SU-DHL-6 (cell line): Measurements from ENCODE around the gene STARD8.

Source experiments
- H2AFZ ChIP-seq: fragments of 200-600 bp; sonication (generic); 2 replicates; pipeline ENCODE4 v1.6.1; 2014; ENCODE audit warnings: low read depth, mild to moderate bottlenecking, moderate library complexity, mixed read lengths, antibody characterized with exemption, low read length; ENCODE audit not compliant: severe bottlenecking
- H3F3A ChIP-seq: fragments of 200-600 bp; shearing (Covaris generic); 2 replicates; pipeline ENCODE4 v1.6.0; 2016; ENCODE audit warnings: antibody characterized with exemption, mild to moderate bottlenecking; ENCODE audit not compliant: insufficient read depth
- H3K27ac ChIP-seq: fragments of 200-600 bp; sonication (generic); 2 replicates; pipeline ENCODE4 v1.5.1; 2016; ENCODE audit warnings: low read depth, mild to moderate bottlenecking, low read length, moderate library complexity, mixed read lengths
- H3K27me3 ChIP-seq: fragments of 200-600 bp; sonication (generic), shearing (Covaris generic); 2 replicates; pipeline ENCODE4 v1.6.0; 2014; ENCODE audit warnings: mild to moderate bottlenecking, low read length
- H3K36me3 ChIP-seq: fragments of 200-600 bp; sonication (generic); 2 replicates; pipeline ENCODE4 v1.6.1; 2014; ENCODE audit warnings: mild to moderate bottlenecking, low read length, mixed read lengths
- H3K4me2 ChIP-seq: fragments of 300-600, 200-600 bp; shearing (Covaris generic), sonication (generic); 2 replicates; pipeline ENCODE4 v1.6.0; 2014; ENCODE audit warnings: low read length, low read depth, mild to moderate bottlenecking; ENCODE audit not compliant: poor library complexity, severe bottlenecking
- H3K4me3 ChIP-seq: fragments of 200-600 bp; sonication (generic); 2 replicates; pipeline ENCODE4 v1.5.1; 2014; ENCODE audit warnings: antibody characterized with exemption, low read length, mild to moderate bottlenecking, mixed read lengths; ENCODE audit not compliant: insufficient read depth, poor library complexity, severe bottlenecking
- H3K79me2 ChIP-seq: fragments of 200-600 bp; sonication (generic); 2 replicates; pipeline ENCODE4 v1.6.1; 2014; ENCODE audit warnings: mild to moderate bottlenecking, low read length, moderate library complexity; ENCODE audit not compliant: insufficient read depth
- H3K9ac ChIP-seq: fragments of 200-600 bp; sonication (generic); 2 replicates; pipeline ENCODE4 v1.7.0; 2014; ENCODE audit warnings: mild to moderate bottlenecking, low read length
- H3K9me2 ChIP-seq: fragments of 200-600 bp; sonication (generic); replicated peaks from 2 replicates; pipeline ENCODE4 v1.6.1; 2014; ENCODE audit warnings: low read length; ENCODE audit not compliant: insufficient read depth
- H3K9me3 ChIP-seq: fragments of 200-600 bp; sonication (generic); 2 replicates; pipeline ENCODE4 v1.6.1; 2014; ENCODE audit warnings: low read length, mixed read lengths; ENCODE audit not compliant: insufficient read depth
- H4K20me1 ChIP-seq: fragments of 200-600 bp; sonication (generic); 2 replicates; pipeline ENCODE4 v1.6.1; 2014; ENCODE audit warnings: low read depth, mild to moderate bottlenecking, antibody characterized with exemption, low read length, moderate library complexity, mixed read lengths
- CTCF ChIP-seq: fragments of 200-600 bp; sonication (generic); IDR thresholded peaks from one replicate; pipeline ENCODE4 v1.5.1; 2017; ENCODE audit warnings: antibody characterized with exemption, mild to moderate bottlenecking, low read length, moderate library complexity; ENCODE audit not compliant: insufficient read depth, poor library complexity, severe bottlenecking
- EZH2phosphoT487 ChIP-seq: fragments of 200-600 bp; sonication (generic), shearing (Covaris generic); conservative IDR thresholded peaks from 2 replicates; pipeline ENCODE4 v1.6.1; 2018; ENCODE audit warnings: mild to moderate bottlenecking, antibody characterized with exemption, low read length, moderate library complexity, mixed read lengths

The STARD8 gene

GRCh38 chrX:68721546-68721945 lies 74.1 kb downstream of the STARD8 start:
- no peak overlapping the region for H2AFZ ChIP-seq
- no peaks in the 10 kb centered on the region for H3F3A ChIP-seq
- no peaks in the 10 kb centered on the region for H4K20me1 ChIP-seq
- no peaks in the 10 kb centered on the region for H3K36me3 ChIP-seq
- no peak overlapping the region for H3K9ac ChIP-seq
- TF ChIP-seq CTCF (no peak), EZH2phosphoT487 (no peak)
- no peaks in the 10 kb centered on the region for H3K9me2 ChIP-seq
- H3K4me2 ChIP-seq, result no peak overlapping the region
- no peak overlapping the region for H3K4me3 ChIP-seq
- no peaks in the 10 kb centered on the region for H3K27me3 ChIP-seq
- H3K27ac ChIP-seq, result no peak overlapping the region
- no peaks in the 10 kb centered on the region for H3K79me2 ChIP-seq
- H3K9me3 ChIP-seq, result no peaks in the 10 kb centered on the region

GRCh38 chrX:68721991-68722860 lies 74.8 kb downstream of the STARD8 start:
- TF ChIP-seq CTCF (no peak), EZH2phosphoT487 (no peak)
- Histone ChIP-seq H3K4me3 (no peak overlapping the region), H3K9me3 (no peaks in the 10 kb centered on the region), H3K36me3 (no peaks in the 10 kb centered on the region), H2AFZ (no peak overlapping the region), H3K27me3 (no peaks in the 10 kb centered on the region), H3K79me2 (no peaks in the 10 kb centered on the region), H4K20me1 (no peaks in the 10 kb centered on the region), H3F3A (no peaks in the 10 kb centered on the region), H3K9me2 (no peaks in the 10 kb centered on the region), H3K4me2 (no peak overlapping the region), H3K27ac (no peak overlapping the region), H3K9ac (no peak overlapping the region)

- Histone ChIP-seq H3K79me2 (no peaks in the 10 kb centered on the region), H4K20me1 (no peaks in the 10 kb centered on the region), H3K9me3 (no peaks in the 10 kb centered on the region), H3K27me3 (no peaks in the 10 kb centered on the region), H3K9ac (no peak overlapping the region), H3K9me2 (no peaks in the 10 kb centered on the region), H3F3A (no peaks in the 10 kb centered on the region), H2AFZ (no peak overlapping the region), H3K4me3 (no peak overlapping the region), H3K4me2 (no peak overlapping the region), H3K36me3 (no peaks in the 10 kb centered on the region), H3K27ac (no peak overlapping the region)
- no peak for TF ChIP-seq CTCF
- TF ChIP-seq EZH2phosphoT487, result no peak
Observed at GRCh38 chrX:68723491-68724155, 76.2 kb downstream of the STARD8 start.
